Panc1 (cell line): ENCODE measurements around the gene MACROH2A1. TPM values are rescaled to one million over a fixed set of nuclear protein-coding genes. Genes with fewer than 3 reads are reported as not detected.

Experiments
- ATAC-seq: fragments of 200-7000 bp; cut with Tn5 transposase; 2 replicates; pipeline ENCODE4 v1.9.1; 2020; ENCODE audit warnings: mild to moderate bottlenecking, moderate library complexity
- BruUV-seq: library from RNA; stranded (reverse); fragments of 400-500 nt; replicated peaks from 2 replicates; lab custom pipeline; 2021; lab: Mats Ljungman, UMichigan
- CTCF ChIA-PET: fragments of 300-600 bp; sonication (Branson Sonifier 250); formaldehyde crosslinking; loops from one replicate; lab custom pipeline; 2022; ENCODE audit warnings: antibody characterized with exemption; lab: Charles Lee
- POLR2A ChIA-PET: fragments of 300-600 bp; sonication (Branson Sonifier 250); formaldehyde crosslinking; loops from one replicate; lab custom pipeline; 2022; ENCODE audit warnings: antibody characterized with exemption; lab: Charles Lee
- DNase-seq: peaks from one replicate; pipeline ENCODE4 v3.0.0-alpha.2; 2010; ENCODE audit warnings: low read depth, low spot score
- H3K27ac ChIP-seq: 2 replicates; pipeline ENCODE4 v1.5.1; 2011; ENCODE audit warnings: mild to moderate bottlenecking, low read length, inconsistent platforms
- H3K27me3 ChIP-seq: fragments of 200-500 bp; sonication (Bioruptor generic); 2 replicates; pipeline ENCODE4 v1.6.0; 2014; ENCODE audit warnings: low read length, inconsistent platforms; ENCODE audit not compliant: control insufficient read depth, insufficient read depth
- H3K36me3 ChIP-seq: fragments of 200-500 bp; sonication (Bioruptor generic); 2 replicates; pipeline ENCODE4 v1.5.1; 2014; ENCODE audit warnings: inconsistent platforms, mild to moderate bottlenecking, low read length, moderate library complexity; ENCODE audit not compliant: control insufficient read depth, insufficient read depth
- H3K4me1 ChIP-seq: 2 replicates; pipeline ENCODE4 v1.5.1; 2011; ENCODE audit warnings: inconsistent platforms, mild to moderate bottlenecking, low read length, moderate library complexity; ENCODE audit not compliant: control insufficient read depth, insufficient read depth
- H3K4me3 ChIP-seq, 2 experiments: 2 replicates each; pipeline ENCODE4 v1.5.1; 2011 to 2012; ENCODE audit warnings: low read depth in 2 of 2, low read length in 2 of 2, mild to moderate bottlenecking in 2 of 2, inconsistent platforms in 1 of 2, moderate library complexity in 1 of 2
- H3K9me3 ChIP-seq: fragments of 200-500 bp; sonication (Bioruptor generic); 2 replicates; pipeline ENCODE4 v1.5.1; 2014; ENCODE audit warnings: low read depth, mild to moderate bottlenecking, inconsistent platforms, low read length, moderate library complexity; ENCODE audit not compliant: control insufficient read depth, insufficient read depth
- POLR2AphosphoS5 ChIP-seq: IDR thresholded peaks from 2 replicates; pipeline ENCODE4 v1.6.1; 2012; ENCODE audit warnings: mild to moderate bottlenecking, low read depth, low read length, moderate library complexity
- SIN3A ChIP-seq: IDR thresholded peaks from 2 replicates; pipeline ENCODE4 v1.6.1; 2012; ENCODE audit warnings: low read depth, mild to moderate bottlenecking, low read length, moderate library complexity, borderline replicate concordance; ENCODE audit not compliant: insufficient read depth
- TCF7L2 ChIP-seq: IDR thresholded peaks from 2 replicates; pipeline ENCODE4 v1.6.1; 2011; ENCODE audit warnings: mild to moderate bottlenecking, low read depth, low read length, inconsistent platforms
- in situ Hi-C: cut with HindIII; loops from 2 replicates; pipeline ENCODE4 v1.10.0; 2016; ENCODE audit warnings: low sequenced_read_pairs, low pct_unique_long_range_greater_than_20kb
- intact Hi-C: fragments of 100-400 bp; cut with micrococcal nuclease; formaldehyde crosslinking; loops from one replicate; pipeline ENCODE4 v1.10.0; 2022; ENCODE audit not compliant: unreplicated experiment
- total RNA-seq: library from RNA; stranded (reverse); gene quantifications from one replicate; pipeline ENCODE4 v1.2.1, GENCODE V29; 2021; ENCODE audit not compliant: unreplicated experiment
- TF ChIP-seq, protein P1 (sequence below), 2 experiments: IDR thresholded peaks; 2 replicates each; pipeline ENCODE4 v1.6.1; 2011 to 2012; ENCODE audit warnings: low read depth in 2 of 2, control low read depth in 1 of 2, low read length in 1 of 2, mild to moderate bottlenecking in 1 of 2, moderate library complexity in 1 of 2; ENCODE audit not compliant: insufficient read depth in 1 of 2
- TF ChIP-seq, protein P2 (sequence below): fragments of 450-650 bp; IDR thresholded peaks from 2 replicates; pipeline ENCODE4 v1.5.1; 2017; ENCODE audit warnings: mild to moderate bottlenecking

Gene MACROH2A1
- total RNA-seq, 1 experiment from 2014 or later, result 162 TPM

DNA sequence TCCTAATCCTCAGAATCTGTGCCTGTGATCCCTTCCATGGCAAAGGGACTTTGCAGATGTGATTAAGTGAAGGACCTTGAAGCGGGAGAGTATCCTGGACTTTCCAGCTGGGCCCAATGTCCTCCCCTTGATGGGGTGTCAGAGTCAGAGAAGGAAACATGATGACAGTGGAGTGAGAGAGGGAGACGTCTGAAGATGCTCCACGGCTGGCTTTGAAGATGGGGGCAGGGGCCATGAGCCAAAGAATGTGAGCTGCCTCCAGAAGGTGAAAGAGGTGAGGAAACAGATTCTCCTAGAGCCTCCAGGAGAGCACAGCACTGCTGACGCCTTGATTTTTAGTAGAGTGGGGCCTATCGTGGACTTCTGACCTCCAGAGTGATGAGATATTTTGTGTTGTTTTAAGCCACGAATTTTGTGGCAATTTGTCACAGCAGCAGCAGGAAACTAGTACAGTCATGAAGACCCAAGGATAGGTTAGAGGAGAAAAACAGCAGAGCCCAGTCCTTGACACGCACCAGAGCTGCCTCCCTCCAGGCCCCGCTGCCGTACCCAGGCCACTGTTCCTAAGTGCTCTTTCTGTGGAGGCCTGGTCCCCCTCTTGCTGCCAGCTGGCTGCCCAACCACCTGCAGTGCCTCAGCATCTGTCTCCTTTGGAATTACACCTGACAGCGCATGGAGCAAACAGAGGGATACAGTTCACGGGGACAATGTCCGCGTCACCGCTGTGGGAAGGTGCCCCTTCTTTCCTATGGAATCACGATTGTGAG, 78.1 kb downstream of the MACROH2A1 start:
- no peaks in the 10 kb centered on the region for H3K4me1 ChIP-seq
- intact Hi-C loops, result no loop called here

DNA sequence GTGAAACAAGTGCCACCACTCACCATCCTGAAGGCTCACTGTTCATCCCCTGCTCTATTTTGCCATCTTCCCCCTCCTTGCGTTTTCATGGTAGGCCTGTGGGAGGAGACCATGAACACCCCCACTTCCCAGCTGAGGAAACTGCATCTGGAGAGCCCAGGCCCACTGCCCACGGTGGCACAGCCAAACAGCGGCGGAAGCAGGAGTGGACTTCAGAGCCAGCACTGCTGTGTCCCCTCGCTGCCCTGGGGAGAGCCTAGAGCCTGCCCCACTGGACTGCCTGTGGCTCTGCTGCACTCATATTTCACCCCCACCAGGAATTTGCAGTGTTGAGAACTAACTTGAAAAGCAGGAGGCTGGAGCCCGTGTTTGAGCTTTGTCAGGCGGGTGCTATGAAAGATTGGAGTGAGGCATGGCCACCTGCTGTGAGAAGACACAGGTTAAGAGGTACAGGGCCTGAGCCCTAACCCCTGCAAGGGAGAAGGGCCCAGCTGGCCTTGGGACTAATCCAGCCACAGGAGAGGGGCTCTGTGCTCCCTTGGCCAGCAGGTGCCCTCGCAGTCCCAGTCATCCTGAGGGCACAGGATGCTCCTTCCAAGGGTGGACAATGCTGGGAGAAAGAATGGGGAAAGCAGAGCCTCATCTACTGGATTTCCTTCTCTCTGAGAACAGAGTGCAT, 79.0 kb downstream of the MACROH2A1 start:
- ChIA-PET CTCF (no interaction called here), POLR2A (no interaction called here)
- no peaks in the 10 kb centered on the region for H3K9me3 ChIP-seq
- in situ Hi-C loops, result no loop called here
- TF ChIP-seq, protein P1, sequence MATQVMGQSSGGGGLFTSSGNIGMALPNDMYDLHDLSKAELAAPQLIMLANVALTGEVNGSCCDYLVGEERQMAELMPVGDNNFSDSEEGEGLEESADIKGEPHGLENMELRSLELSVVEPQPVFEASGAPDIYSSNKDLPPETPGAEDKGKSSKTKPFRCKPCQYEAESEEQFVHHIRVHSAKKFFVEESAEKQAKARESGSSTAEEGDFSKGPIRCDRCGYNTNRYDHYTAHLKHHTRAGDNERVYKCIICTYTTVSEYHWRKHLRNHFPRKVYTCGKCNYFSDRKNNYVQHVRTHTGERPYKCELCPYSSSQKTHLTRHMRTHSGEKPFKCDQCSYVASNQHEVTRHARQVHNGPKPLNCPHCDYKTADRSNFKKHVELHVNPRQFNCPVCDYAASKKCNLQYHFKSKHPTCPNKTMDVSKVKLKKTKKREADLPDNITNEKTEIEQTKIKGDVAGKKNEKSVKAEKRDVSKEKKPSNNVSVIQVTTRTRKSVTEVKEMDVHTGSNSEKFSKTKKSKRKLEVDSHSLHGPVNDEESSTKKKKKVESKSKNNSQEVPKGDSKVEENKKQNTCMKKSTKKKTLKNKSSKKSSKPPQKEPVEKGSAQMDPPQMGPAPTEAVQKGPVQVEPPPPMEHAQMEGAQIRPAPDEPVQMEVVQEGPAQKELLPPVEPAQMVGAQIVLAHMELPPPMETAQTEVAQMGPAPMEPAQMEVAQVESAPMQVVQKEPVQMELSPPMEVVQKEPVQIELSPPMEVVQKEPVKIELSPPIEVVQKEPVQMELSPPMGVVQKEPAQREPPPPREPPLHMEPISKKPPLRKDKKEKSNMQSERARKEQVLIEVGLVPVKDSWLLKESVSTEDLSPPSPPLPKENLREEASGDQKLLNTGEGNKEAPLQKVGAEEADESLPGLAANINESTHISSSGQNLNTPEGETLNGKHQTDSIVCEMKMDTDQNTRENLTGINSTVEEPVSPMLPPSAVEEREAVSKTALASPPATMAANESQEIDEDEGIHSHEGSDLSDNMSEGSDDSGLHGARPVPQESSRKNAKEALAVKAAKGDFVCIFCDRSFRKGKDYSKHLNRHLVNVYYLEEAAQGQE (IDR thresholded peaks at IDR 0.05; ENCODE audit: insufficient read depth in 1 of 2, low read depth in 2 of 2, low read length in 1 of 2), result no peak
- TF ChIP-seq, protein P2, sequence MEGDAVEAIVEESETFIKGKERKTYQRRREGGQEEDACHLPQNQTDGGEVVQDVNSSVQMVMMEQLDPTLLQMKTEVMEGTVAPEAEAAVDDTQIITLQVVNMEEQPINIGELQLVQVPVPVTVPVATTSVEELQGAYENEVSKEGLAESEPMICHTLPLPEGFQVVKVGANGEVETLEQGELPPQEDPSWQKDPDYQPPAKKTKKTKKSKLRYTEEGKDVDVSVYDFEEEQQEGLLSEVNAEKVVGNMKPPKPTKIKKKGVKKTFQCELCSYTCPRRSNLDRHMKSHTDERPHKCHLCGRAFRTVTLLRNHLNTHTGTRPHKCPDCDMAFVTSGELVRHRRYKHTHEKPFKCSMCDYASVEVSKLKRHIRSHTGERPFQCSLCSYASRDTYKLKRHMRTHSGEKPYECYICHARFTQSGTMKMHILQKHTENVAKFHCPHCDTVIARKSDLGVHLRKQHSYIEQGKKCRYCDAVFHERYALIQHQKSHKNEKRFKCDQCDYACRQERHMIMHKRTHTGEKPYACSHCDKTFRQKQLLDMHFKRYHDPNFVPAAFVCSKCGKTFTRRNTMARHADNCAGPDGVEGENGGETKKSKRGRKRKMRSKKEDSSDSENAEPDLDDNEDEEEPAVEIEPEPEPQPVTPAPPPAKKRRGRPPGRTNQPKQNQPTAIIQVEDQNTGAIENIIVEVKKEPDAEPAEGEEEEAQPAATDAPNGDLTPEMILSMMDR, result no peak
- TF ChIP-seq SIN3A, result no peak
- TF ChIP-seq TCF7L2, result no peak
- TF ChIP-seq POLR2AphosphoS5, result no peak
- no TSS peak for BruUV-seq
- no peaks in the 10 kb centered on the region; the same call in 1 of the 2 replicates for H3K27me3 ChIP-seq
- ATAC-seq (peak; percentile 52; the same call in 1 of the 2 replicates), DNase-seq (no peak)
- intact Hi-C loops, result no loop called here
- H3K4me3 ChIP-seq, result no peak overlapping the region
- no peaks in the 10 kb centered on the region for H3K4me1 ChIP-seq
- no peaks in the 10 kb centered on the region for H3K36me3 ChIP-seq
- H3K27ac ChIP-seq, result no peak overlapping the region

More for the DNA sequence above, 78.1 kb downstream of the MACROH2A1 start:
- ChIA-PET CTCF (no interaction called here), POLR2A (no interaction called here)
- ATAC-seq, result no peak
- no peak for DNase-seq
- Histone ChIP-seq H3K36me3 (no peaks in the 10 kb centered on the region), H3K4me3 (no peak overlapping the region), H3K27ac (no peak overlapping the region), H3K27me3 (no peaks in the 10 kb centered on the region; the same call in 1 of the 2 replicates), H3K9me3 (no peaks in the 10 kb centered on the region)
- TF ChIP-seq POLR2AphosphoS5, result no peak
- BruUV-seq, result no TSS peak
- in situ Hi-C loops, result no loop called here
